C1 segment of cervical spinal cord (tissue), 14 donors: ENCODE results near the gene LRRC75A.
"Not testable (repeated sequence)": the region's sequence is repeated elsewhere in the genome, so short reads cannot be mapped to it uniquely, and the experiment has no call there.

Source experiments
- DNase-seq, 14 donors: peaks; one replicate each; lab custom pipeline; 2025; lab: John Stamatoyannopoulos, UW

The LRRC75A gene, protein sequence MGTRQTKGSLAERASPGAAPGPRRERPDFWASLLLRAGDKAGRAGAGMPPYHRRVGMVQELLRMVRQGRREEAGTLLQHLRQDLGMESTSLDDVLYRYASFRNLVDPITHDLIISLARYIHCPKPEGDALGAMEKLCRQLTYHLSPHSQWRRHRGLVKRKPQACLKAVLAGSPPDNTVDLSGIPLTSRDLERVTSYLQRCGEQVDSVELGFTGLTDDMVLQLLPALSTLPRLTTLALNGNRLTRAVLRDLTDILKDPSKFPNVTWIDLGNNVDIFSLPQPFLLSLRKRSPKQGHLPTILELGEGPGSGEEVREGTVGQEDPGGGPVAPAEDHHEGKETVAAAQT

DNA sequence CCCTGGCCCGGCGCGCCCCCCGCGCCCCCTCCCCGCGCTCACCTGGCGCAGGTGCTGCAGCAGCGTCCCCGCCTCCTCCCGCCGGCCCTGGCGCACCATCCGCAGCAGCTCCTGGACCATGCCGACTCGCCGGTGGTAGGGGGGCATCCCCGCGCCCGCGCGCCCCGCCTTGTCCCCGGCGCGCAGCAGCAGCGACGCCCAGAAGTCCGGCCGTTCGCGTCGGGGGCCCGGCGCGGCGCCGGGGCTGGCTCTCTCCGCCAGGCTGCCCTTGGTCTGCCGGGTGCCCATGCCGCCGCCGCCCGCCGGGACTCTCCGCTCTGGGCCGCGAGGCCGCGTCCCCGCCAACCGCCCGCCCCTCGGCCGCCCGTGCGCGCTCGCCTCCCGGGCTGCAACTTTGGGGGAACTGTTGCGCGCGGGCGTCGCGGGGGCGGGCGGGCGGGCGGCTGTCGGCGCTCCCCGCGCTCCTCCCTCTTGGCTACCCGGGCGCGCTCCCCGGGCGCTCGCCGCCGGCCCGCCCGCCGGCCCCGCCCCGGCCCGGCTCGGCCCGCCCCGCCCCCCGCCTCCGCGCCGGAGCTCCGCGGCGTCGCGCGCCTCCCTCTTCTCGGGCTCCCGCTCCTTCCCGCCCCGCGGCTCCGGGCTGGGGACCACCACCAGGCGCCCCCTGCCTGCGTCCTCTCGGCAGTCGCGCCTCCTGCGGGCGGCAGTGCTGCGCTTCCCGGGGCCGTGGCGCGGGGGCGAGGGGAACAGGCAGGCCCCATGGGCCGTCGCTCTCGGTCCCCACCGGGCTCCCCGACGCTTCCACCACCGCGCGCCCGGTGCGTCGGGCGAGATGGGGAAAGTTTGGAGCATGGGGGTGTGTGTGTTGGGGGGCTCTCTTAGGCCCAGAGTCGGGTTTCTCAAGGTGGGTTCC is at the start of gene LRRC75A:
Gene LRRC75A (minus strand): TSS at position 491 of the 910 bp plus-strand sequence. CDS start 203 bp downstream, at position 288.
- peak in 5 of 14 donors; percentile 17 to 57 (median 28) for DNase-seq

DNA sequence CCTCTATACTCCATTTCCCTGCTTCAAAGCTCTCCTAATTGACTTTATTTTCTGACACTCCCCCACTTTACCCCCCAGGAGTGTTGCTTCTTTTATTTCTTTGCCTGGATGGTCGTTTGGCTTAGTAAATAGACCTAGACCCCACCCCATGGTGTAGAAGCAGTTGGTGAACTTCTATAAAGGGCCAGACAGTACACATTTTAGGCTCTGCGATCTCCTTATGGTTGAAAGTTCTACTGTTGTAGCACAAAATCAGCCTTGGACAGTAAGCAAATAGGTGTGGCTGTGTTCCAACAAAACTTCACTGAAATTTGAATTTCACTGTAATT is 45.1 kb upstream of the LRRC75A start:
- no peak for DNase-seq

GRCh38 chr17:16534236-16534635 is 42.2 kb upstream of the LRRC75A start:
- no peak for DNase-seq

DNA sequence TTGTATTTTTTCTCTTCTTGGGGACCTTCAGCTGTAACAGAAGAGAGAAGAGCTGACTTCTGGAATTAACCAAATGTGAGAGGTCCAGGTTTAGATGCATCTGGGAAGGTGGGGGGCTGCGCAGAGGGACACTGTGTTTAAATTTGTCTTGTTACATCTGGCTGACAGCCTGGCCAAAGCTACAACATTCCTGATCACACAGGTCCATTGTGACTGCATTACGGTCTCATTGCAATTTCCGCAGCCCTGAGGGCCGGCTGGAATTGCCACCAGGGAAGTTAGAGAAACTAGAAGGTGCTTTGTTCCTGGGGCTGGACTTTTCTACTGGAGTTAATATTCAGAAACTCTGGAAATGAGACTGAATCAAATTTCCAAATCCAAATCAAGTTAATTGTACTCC is 37.9 kb upstream of the LRRC75A start:
- DNase-seq: no peak

DNA sequence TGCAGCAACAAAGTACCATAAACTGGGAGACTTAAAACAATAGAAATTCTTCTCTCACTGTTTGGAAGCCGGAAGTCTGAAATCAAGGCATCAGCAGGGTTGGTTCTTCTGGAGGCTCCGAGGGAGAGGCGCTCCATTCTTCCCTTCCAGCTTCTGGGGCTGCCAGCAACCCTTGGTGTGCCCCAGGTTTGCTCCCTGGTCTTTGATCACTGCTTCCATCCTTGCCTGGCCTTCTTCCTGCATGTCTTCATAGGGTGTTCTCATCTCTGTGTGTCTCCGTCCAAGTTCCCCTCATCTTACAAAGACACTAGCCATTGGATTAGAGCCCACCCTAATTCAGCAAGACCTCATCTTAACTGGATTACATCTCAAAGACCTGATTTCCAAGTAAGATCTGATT is 35.3 kb upstream of the LRRC75A start:
- no peak for DNase-seq

DNA sequence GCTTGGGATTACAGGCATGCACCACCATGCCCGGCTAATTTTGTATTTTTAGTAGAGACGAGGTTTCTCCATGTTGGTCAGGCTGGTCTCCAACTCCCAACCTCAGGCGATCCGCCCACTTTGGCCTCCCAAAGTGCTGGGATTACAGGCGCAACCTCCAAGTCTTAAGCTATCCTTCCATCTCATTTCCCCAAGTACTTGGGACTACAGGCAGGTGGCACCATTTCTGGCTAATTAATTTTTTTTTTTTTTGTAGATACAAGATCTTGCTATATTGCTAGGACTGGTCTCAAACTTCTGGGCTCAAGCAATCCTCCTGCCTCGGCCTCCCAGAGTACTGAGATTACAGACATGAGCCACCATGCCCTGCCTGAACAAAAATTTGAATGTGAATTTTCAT is 33.6 kb upstream of the LRRC75A start:
- DNase-seq: not testable (repeated sequence)

DNA sequence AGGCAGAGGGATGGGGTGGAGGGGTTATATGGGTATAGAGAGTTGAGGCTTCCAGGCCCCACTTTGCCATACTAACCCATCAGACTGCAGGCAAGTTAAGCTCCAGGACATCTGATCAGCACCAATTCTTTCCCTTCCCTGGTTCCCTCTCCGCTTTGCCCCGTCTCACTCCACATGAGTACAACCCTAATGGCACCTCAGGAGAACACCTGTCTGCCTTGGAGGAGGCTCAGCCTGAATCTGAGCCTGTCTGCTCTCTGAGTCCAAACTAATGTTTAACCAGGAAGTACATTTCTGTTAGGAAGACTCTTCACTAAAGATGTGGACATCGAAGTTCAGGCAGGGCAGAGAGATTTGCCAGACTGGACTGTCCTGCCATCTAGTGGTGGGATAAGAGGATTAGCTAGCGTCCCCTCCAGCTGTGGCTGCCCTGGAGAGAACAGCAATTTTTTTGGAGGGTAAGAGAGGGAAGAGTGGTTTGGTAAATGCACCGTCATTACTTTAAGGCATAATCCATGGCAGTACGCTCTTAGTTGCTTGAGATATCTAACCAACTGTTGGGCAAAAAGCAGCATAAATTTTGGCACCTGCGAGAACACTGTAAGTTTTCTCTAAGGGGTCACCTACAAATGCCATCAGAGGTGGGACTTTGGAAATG is 29.2 kb upstream of the LRRC75A start:
- peak in 12 of 14 donors; percentile 11 to 64 (median 42) for DNase-seq

GRCh38 chr17:16519021-16519420 is 27.0 kb upstream of the LRRC75A start:
- no peak for DNase-seq

DNA sequence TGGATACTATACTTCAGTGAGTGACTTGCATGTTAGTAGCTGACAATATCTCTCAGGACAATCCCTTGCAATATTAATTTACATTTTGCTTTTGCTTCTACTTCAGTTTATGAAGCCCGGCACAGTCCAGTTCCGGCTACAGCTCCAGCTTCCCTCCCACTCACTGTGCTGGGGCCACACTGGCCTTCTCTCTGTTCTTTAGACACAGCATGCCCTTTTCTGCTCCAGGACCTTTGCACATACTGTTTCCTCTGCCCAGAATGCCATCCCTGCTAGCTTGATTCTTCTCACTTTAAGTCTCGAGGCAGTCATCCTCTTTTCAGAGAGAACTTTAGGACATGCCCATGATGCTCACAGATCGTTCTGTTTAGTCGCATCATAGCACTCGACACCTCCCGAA is 25.5 kb upstream of the LRRC75A start:
- no peak for DNase-seq

DNA sequence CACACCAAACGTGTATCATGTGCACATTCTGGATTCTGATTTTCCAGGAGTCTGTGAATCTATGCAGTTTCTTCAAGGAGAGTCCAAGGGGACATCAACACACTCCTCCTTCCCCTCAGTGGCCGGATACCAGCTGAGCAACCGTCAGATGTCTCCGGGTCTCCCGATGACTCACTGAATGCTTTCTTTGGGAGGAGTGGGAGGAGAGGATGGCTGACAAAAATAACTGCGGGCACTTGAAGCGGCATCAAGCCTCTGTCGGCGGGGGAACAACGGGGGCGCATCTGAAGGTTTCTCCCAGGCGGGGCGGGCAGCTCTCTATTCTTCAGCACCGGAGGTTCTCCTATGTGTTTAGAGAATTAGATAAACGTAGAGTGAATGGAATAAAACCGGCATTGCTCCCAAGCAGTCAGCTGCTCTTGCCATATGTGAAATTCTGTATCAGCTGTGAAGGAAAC is 24.6 kb upstream of the LRRC75A start:
- DNase-seq: peak in 6 of 14 donors; percentile 2 to 72 (median 10)

DNA sequence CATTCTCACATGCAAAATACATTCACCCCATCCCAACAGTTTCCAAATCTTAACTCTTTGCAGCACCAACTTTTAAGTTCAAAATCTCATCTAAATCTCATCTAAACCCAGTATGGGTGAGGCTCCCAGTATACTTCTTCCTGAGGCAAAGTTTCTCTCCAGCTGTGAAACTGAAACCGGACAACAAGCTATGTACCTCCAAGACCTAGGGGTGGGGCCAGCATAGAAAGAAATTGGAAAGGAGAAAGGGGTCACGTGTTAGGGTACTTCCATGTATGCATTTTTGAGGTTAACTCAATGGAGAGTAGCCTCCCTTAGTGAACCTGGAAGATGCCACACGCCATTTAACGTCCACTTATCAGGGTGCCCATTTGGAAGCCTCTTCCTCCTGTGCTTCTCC is 23.9 kb upstream of the LRRC75A start:
- no peak for DNase-seq

DNA sequence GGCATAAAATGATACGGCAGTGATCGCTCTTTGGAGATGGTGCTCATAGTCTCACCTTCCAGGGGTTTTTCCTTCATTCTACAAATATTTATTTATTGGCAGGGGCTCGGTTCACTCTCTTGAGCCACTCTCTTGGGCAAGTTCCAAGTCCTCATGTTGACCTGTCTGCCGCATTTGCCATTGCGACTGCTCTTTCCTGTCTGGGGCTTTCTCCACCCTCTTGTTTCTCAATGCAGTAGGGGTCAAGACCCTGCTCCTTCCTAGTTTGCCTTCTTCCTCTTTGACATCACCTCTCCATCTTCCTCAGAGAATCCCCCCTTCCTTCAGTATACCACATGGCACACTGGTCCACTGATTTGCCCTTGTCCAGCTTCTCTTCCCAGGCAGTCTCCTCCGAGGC is 21.9 kb upstream of the LRRC75A start:
- no peak for DNase-seq

GRCh38 chr17:16512011-16512410 is 20.0 kb upstream of the LRRC75A start:
- DNase-seq: no peak

DNA sequence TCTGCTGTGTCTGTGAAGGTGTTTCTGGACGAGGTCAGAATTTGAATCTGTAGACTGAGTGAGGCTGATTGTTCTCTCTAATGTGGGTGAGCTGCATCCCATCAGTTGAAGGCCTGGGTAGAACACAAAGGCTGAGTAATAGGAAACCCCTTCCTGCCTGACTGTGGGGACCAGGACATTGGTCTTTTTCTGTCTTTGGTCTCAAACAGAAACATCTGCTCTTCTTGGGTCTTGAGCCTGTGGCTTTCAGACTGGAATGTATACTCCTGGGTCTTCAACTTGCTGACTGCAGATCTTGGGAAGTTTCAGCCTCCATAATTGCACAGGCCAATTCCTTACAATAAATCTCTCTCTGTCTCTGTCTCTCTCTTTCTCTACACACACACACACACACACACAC is 19.6 kb upstream of the LRRC75A start:
- no peak for DNase-seq

DNA sequence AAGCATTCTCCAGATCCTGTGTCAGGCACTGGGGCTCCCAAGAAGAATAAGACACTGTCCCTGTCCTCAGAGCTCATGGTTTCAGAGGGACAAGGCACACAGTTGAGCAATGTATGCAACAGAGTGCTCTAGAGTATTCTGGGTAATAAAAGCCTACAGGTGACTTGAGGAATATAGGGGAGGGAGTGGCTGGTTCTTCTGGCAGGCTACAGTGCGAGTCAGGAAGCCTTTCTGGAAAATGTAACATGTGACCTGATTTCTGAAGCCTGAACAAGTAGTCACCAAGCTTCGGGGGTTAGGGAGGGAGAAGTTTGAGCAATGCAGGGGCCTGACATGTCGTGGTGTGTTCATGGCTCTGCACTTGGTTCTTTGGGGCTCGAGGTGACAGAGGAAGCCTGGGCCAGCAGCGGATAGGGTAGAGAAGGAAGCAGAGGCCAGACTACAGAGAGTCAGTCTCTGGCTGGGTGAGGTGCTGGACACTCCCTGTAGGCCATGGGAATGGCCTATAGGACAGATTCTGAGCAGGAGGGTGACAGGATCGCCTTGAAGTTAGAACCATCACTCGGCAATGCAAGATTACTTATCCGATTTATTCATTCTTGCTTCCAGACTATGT is 16.0 kb upstream of the LRRC75A start:
- DNase-seq: no peak

DNA sequence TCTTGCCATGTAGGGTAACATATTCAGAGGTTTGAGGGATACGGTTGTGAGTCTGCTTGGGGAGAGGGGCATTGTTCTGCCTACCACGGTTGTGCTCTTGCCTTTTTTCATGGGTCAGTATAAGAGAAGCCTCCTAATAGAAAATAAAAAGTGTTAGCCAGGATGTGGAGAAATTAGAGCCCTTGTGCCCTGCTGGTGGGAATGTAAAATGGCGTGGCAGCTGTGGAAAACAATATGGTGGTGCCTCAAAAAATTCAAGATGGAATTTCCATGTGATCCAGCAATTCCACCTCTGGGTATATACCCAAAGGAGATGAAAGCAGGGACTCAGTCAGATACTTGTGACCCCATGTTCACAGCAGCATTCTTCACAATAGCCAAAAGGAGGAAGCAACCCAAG is 14.2 kb upstream of the LRRC75A start:
- no peak for DNase-seq

DNA sequence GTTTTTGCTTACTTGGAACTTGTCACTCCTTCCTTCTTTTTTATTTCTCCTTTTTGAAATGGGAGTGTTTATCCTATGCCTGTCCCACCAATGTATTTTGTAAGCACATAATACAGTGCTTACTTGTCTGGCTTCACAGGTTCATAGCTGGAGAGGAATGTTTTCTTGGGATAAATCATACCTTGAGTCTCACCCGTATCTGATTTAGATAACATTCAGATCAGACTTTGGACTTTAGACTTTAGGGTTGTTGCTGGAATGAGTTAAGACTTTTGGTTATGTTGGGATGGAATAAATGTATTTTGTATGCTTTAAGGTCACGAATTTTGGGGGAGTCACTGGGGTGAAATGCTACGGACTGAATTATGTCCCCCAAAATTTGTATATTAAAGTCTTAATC is 13.0 kb upstream of the LRRC75A start:
- no peak for DNase-seq

DNA sequence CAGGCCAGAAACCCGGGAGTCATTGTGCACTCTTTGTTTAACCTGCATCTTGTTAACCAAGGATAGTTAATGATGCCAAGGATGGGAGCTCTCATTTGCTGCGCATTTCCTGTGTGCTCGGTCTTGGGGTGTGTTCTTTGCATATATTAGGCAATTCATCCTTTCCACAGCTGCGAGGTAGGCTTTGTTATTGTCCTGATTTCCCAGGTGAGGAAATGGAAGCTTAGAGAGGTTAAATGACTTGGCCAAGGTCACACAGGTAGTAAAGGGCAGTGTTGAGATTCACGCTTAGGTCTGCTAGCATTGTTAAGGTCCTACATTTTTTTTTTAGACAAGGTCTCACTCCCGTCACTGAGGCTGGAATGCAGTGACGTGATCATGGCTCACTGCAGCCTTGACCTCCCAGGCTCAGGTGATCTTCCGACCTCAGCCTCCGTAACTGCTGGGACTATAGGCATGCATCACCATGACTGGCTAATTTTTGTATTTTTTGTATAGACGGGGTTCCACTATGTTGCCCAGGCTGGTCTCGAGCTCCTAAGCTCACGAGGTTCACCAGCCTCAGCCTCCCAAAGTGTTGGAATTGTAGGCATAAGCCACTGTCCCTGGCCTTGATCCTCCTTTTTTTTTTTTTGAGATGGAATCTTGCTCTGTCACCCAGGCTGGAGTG is 5.0 kb upstream of the LRRC75A start:
- no peak for DNase-seq

DNA sequence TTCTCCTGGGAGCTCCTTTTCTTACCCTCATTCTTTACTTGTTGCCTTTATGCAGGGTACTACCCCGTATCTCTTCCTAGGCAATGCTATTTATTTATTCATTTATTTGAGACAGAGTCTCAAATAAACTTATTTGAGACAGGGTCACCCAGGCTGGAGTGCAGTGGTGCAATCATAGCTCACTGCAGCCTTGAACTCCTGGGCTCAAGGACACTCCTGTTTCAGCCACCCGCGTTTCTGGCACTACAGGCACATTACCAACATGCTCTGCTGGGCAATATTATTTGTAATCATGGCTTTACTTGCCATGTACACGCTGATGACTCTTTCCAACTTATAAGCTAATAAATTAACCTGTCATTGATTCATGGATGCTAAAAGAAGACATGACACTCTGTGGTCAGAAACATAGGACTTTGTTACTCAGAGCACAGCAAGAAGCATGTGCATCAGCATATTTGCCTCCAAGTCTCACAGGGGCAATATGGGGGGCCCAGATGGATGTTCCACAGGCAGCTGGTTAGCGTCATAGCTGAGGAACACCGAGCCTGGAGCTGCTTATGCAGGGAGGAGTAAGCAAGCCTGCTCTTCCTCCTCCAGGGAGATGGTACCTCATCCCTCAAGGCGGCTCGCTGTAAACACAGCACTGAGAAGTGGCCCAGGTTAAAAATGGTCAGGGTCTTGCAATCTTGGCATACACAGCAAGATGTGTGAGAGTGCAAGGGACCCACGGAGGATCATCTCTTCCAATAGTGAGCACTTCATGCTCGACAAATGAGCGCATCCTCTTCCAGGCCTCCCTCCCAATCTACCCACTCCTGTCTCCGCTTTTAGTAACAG is 4.2 kb upstream of the LRRC75A start:
- no peak for DNase-seq

GRCh38 chr17:16495561-16495960 is 3.6 kb upstream of the LRRC75A start:
- DNase-seq: no peak
